G401.6 (cell line): ENCODE results near the gene KPNA4.
"Not testable (repeated sequence)": the region's sequence is repeated elsewhere in the genome, so short reads cannot be mapped to it uniquely, and the experiment has no call there.

Source experiments
- FAIRE-seq: peaks from 2 replicates; lab custom pipeline; 2012; peaks lifted over from hg19 to GRCh38; lab: Jason Lieb, UNC

Gene KPNA4

GRCh38 chr3:160482796-160483195 is 82.6 kb downstream of the KPNA4 start:
- no peak for FAIRE-seq

- no peak for FAIRE-seq
These were observed 83.5 kb downstream of the KPNA4 start for GRCh38 chr3:160481856-160482255.

- FAIRE-seq = no peak
These were observed 84.4 kb downstream of the KPNA4 start for GRCh38 chr3:160480931-160481330.

GRCh38 chr3:160479376-160479775 is 86.0 kb downstream of the KPNA4 start:
- FAIRE-seq = no peak

- FAIRE-seq = no peak
These were observed 87.0 kb downstream of the KPNA4 start for GRCh38 chr3:160478338-160478737.

- no peak for FAIRE-seq
These were observed 87.6 kb downstream of the KPNA4 start for GRCh38 chr3:160477750-160478149.

- FAIRE-seq = no peak
These were observed 89.5 kb downstream of the KPNA4 start for GRCh38 chr3:160475884-160476283.

- FAIRE-seq = no peak
These were observed 90.2 kb downstream of the KPNA4 start for GRCh38 chr3:160475153-160475552.

- no peak for FAIRE-seq
These were observed 90.9 kb downstream of the KPNA4 start for GRCh38 chr3:160474416-160474838.

- FAIRE-seq = no peak
These were observed 91.4 kb downstream of the KPNA4 start for GRCh38 chr3:160473978-160474377.

GRCh38 chr3:160473221-160473620 is 92.2 kb downstream of the KPNA4 start:
- no peak for FAIRE-seq

GRCh38 chr3:160472344-160472743 is 93.0 kb downstream of the KPNA4 start:
- FAIRE-seq = no peak

- FAIRE-seq = no peak
These were observed 93.5 kb downstream of the KPNA4 start for GRCh38 chr3:160471892-160472291.

GRCh38 chr3:160470181-160470580 is 95.2 kb downstream of the KPNA4 start:
- no peak for FAIRE-seq

GRCh38 chr3:160464971-160465370 is 100.4 kb downstream of the KPNA4 start:
- FAIRE-seq = no peak

- no peak for FAIRE-seq
These were observed 101.0 kb downstream of the KPNA4 start for GRCh38 chr3:160464321-160464720.

GRCh38 chr3:160460033-160460432 is 105.3 kb downstream of the KPNA4 start:
- no peak for FAIRE-seq

- FAIRE-seq = no peak
These were observed 105.9 kb downstream of the KPNA4 start for GRCh38 chr3:160459450-160459970.

- FAIRE-seq = no peak
These were observed 107.2 kb downstream of the KPNA4 start for GRCh38 chr3:160458151-160458550.

GRCh38 chr3:160455846-160456245 is 109.5 kb downstream of the KPNA4 start:
- no peak for FAIRE-seq

GRCh38 chr3:160454995-160455394 is 110.4 kb downstream of the KPNA4 start:
- no peak for FAIRE-seq

GRCh38 chr3:160452251-160452650 is 113.1 kb downstream of the KPNA4 start:
- FAIRE-seq = not testable (repeated sequence)

GRCh38 chr3:160451602-160452001 is 113.8 kb downstream of the KPNA4 start:
- no peak for FAIRE-seq

- FAIRE-seq = no peak
These were observed 114.5 kb downstream of the KPNA4 start for GRCh38 chr3:160450846-160451245.
